IPS-20b (cell line): Measurements from ENCODE around the gene TTC3.

ENCODE experiments used
- H3K27ac ChIP-seq: one replicate; pipeline ENCODE4 v1.5.1; 2013; ENCODE audit warnings: low read length
- H3K27me3 ChIP-seq: 2 replicates; pipeline ENCODE4 v1.6.1; 2013; ENCODE audit warnings: mild to moderate bottlenecking, low read length, inconsistent platforms; ENCODE audit not compliant: insufficient read depth
- H3K36me3 ChIP-seq: 2 replicates; pipeline ENCODE4 v1.6.1; 2013; ENCODE audit warnings: low read depth, mild to moderate bottlenecking, inconsistent platforms, low read length, moderate library complexity; ENCODE audit not compliant: insufficient read depth
- H3K4me1 ChIP-seq: 2 replicates; pipeline ENCODE4 v1.6.1; 2013; ENCODE audit warnings: mild to moderate bottlenecking, control low read depth, inconsistent platforms, low read length, moderate library complexity; ENCODE audit not compliant: insufficient read depth
- H3K4me3 ChIP-seq: 2 replicates; pipeline ENCODE4 v1.5.1; 2013; ENCODE audit warnings: mild to moderate bottlenecking, low read length, inconsistent platforms
- H3K9ac ChIP-seq: 2 replicates; pipeline ENCODE4 v1.6.1; 2013; ENCODE audit warnings: low read depth, mild to moderate bottlenecking, inconsistent platforms, low read length, moderate library complexity
- H3K9me3 ChIP-seq: 2 replicates; pipeline ENCODE4 v1.6.1; 2013; ENCODE audit warnings: mild to moderate bottlenecking, low read depth, low read length, inconsistent platforms; ENCODE audit not compliant: insufficient read depth

The TTC3 gene

GRCh38 chr21:37245151-37245550 lies 172.1 kb downstream of the TTC3 start:
- Histone ChIP-seq H3K27me3 (no peaks in the 10 kb centered on the region), H3K4me3 (no peak overlapping the region), H3K9ac (peak overlapping the region; percentile 27; the same call in 1 of the 2 replicates), H3K27ac (no peak overlapping the region), H3K36me3 (no peaks in the 10 kb centered on the region), H3K9me3 (no peaks in the 10 kb centered on the region), H3K4me1 (peaks cover 8% of the 10 kb centered on the region)

GRCh38 chr21:37248298-37248697 lies 175.2 kb downstream of the TTC3 start:
- no peak overlapping the region for H3K27ac ChIP-seq
- no peak overlapping the region for H3K4me3 ChIP-seq
- no peaks in the 10 kb centered on the region for H3K9me3 ChIP-seq
- no peak overlapping the region for H3K9ac ChIP-seq
- H3K27me3 ChIP-seq = no peaks in the 10 kb centered on the region
- H3K36me3 ChIP-seq = no peaks in the 10 kb centered on the region
- H3K4me1 ChIP-seq = peaks cover 8% of the 10 kb centered on the region

GRCh38 chr21:37249112-37249904 lies 176.3 kb downstream of the TTC3 start:
- H3K27ac ChIP-seq = no peak overlapping the region
- H3K4me1 ChIP-seq = peaks cover 8% of the 10 kb centered on the region
- H3K9ac ChIP-seq = no peak overlapping the region
- H3K9me3 ChIP-seq = no peaks in the 10 kb centered on the region
- no peak overlapping the region for H3K4me3 ChIP-seq
- H3K36me3 ChIP-seq = no peaks in the 10 kb centered on the region
- H3K27me3 ChIP-seq = no peaks in the 10 kb centered on the region

- no peak overlapping the region for H3K9ac ChIP-seq
- no peak overlapping the region for H3K27ac ChIP-seq
Observed at GRCh38 chr21:37251294-37251634, 178.2 kb downstream of the TTC3 start.

More at GRCh38 chr21:37251294-37251634, 178.2 kb downstream of the TTC3 start:
- H3K27me3 ChIP-seq = no peaks in the 10 kb centered on the region
- H3K4me1 ChIP-seq = no peaks in the 10 kb centered on the region; the same call in 1 of the 2 replicates
- no peak overlapping the region for H3K4me3 ChIP-seq
- no peaks in the 10 kb centered on the region for H3K9me3 ChIP-seq
- no peaks in the 10 kb centered on the region for H3K36me3 ChIP-seq
